ENCODE data around the gene DACT2. TPM values are rescaled to one million over a fixed set of nuclear protein-coding genes. Genes with fewer than 3 reads are reported as not detected.
A peak's percentile ranks its signal among the peaks of the same experiment; 100 is the strongest.

DACT2 gene
- total and polyA plus RNA-seq, 9 of the 15 experiments (the other 6 are each of a cell fraction or from before 2014, with no cell fraction given), result not detected

DNA sequence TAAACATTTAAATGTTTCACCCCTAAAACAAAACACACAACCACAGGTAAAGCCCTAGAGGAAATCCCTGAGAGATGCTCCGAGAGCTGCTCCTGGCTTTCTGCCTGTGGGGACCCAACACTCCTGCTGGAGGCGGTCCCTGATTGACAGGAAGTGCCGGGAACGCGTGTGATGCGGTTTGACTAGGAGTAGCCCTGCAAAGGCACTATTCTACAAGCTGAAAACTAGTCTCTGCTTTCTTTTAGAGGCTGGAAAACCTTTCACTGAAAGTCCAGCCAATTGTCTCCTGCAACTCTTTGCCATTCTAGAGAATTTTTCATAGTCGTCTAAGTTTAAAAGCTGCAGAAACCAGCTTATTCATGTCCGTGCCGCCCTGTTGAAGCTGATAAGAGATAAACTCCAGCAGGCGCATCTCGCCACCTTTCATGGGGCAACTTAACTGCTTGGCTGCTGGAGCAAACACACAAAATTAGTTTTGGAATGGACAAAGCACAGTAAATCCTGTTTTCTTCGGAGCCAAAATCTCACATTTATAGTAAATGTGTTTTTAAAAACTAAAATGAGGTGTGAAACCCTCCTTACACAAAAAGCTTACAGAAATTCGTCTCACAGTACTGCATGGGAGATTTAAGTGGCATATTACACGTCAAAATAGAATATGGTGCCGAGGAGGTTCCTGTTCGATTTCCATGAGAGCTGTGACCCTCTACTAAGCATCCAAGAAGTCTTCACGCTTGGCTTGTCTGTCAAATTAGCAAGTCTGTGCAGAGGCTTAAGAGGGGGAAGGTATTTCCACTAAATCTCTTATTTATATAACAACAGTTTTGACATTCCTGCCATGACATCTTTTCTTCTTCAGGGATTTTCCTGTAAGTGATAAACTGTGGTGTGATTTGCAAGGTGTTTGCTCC, 46.9 kb downstream of the DACT2 start:
- CTCF ChIA-PET (ENCODE audit: low intra/inter-chr PET ratio), result no interaction called here
- Histone ChIP-seq H3K4me1 (replicated peaks in 1 of 2; ENCODE audit: control insufficient read depth in 2 of 2, insufficient read depth in 2 of 2, low read length in 2 of 2) (peaks cover 0 to 24% of the 10 kb centered on the region in 2 experiments; a peak in 4 of 5 replicates), H3K9me1 (ENCODE audit: control insufficient read depth, insufficient read depth, low read length) (no peaks in the 10 kb centered on the region), H3K36me3 (ENCODE audit: control insufficient read depth, insufficient read depth, low read length) (no peaks in the 10 kb centered on the region), H3K4me2 (ENCODE audit: insufficient read depth, low read length) (peak overlapping the region; percentile 47; the same call in 1 of the 2 replicates), H3K9ac (ENCODE audit: insufficient read depth in 1 of 2, low read depth in 2 of 2, low read length in 2 of 2) (no peak overlapping the region), H3K27me3 (ENCODE audit: control insufficient read depth in 2 of 2, insufficient read depth in 2 of 2, low read length in 2 of 2) (peaks cover 32 to 72% of the 10 kb centered on the region in 2 experiments), H3K4me3 (no peak overlapping the region), H2AFZ (ENCODE audit: low read depth, low read length) (peak overlapping the region; percentile 58), H3K27ac (ENCODE audit: extremely low read depth, low read depth, low read length) (no peak overlapping the region), H4K20me1 (replicated peaks; ENCODE audit: control insufficient read depth, insufficient read depth, low read length) (no peaks in the 10 kb centered on the region), H3K79me2 (ENCODE audit: control insufficient read depth, insufficient read depth, low read length) (no peaks in the 10 kb centered on the region), H3K9me3 (replicated peaks; ENCODE audit: control insufficient read depth, insufficient read depth, low read depth, low read length) (no peaks in the 10 kb centered on the region)
- FAIRE-seq, result peak; percentile 29
- DNase-seq (ENCODE audit: extremely low read depth in 1 of 4, low spot score in 3 of 4), result peak in 2 of 4 experiments; percentile 33 to 41
- intact Hi-C loops (cut with micrococcal nuclease) (no loop called here), in situ Hi-C loops (cut with MboI) (no loop called here)
- POLR2A ChIA-PET, result interaction anchor here (0.9 to 1.1 kb wide), 3 partner anchors 19 to 29 kb away, joined by 3 to 4 read pairs (median 3); no protein-coding TSS in a partner anchor
- WGBS (ENCODE audit: insufficient coverage, low coverage, missing lambda C conversion rate), result under 1% methylated on average over 17 of the region's 17 CpGs
- peak; percentile 65 for ATAC-seq
- no TSS peak for BruUV-seq (replicated peaks)
- no peak for TF ChIP-seq HLTF (IDR thresholded peaks at IDR 0.05)
- TF ChIP-seq RUNX1 (IDR thresholded peaks at IDR 0.05; ENCODE audit: low read depth), result no peak
- TF ChIP-seq SMAD2 (IDR thresholded peaks at IDR 0.05; ENCODE audit: low read depth, low read length), result no peak
- no peak for TF ChIP-seq NCOR1 (IDR thresholded peaks at IDR 0.05)
- no peak for TF ChIP-seq POLR3A (IDR thresholded peaks at IDR 0.05; ENCODE audit: borderline replicate concordance, extremely low read depth, insufficient read depth, insufficient read length)
- no peak for TF ChIP-seq HNRNPK (IDR thresholded peaks at IDR 0.05; ENCODE audit: low read depth, low read length, poor library complexity, severe bottlenecking)
- TF ChIP-seq ZNF3 (CRISPR knock-in tag; IDR thresholded peaks at IDR 0.05), result no peak
- TF ChIP-seq ZNF76 (CRISPR knock-in tag; IDR thresholded peaks at IDR 0.05; ENCODE audit: borderline replicate concordance), result no peak
- peak; percentile 33 for TF ChIP-seq MEIS2 (IDR thresholded peaks at IDR 0.05; ENCODE audit: partially characterized antibody)
- TF ChIP-seq, protein P1, sequence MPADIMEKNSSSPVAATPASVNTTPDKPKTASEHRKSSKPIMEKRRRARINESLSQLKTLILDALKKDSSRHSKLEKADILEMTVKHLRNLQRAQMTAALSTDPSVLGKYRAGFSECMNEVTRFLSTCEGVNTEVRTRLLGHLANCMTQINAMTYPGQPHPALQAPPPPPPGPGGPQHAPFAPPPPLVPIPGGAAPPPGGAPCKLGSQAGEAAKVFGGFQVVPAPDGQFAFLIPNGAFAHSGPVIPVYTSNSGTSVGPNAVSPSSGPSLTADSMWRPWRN (IDR thresholded peaks at IDR 0.05; ENCODE audit: low read depth), result no peak
- TF ChIP-seq ZEB2 (IDR thresholded peaks at IDR 0.05), result no peak
- no peak for TF ChIP-seq CTBP1 (IDR thresholded peaks at IDR 0.05; ENCODE audit: borderline replicate concordance)
- no peak for TF ChIP-seq ZNF224 (CRISPR knock-in tag; IDR thresholded peaks at IDR 0.05)
- TF ChIP-seq, protein P2, sequence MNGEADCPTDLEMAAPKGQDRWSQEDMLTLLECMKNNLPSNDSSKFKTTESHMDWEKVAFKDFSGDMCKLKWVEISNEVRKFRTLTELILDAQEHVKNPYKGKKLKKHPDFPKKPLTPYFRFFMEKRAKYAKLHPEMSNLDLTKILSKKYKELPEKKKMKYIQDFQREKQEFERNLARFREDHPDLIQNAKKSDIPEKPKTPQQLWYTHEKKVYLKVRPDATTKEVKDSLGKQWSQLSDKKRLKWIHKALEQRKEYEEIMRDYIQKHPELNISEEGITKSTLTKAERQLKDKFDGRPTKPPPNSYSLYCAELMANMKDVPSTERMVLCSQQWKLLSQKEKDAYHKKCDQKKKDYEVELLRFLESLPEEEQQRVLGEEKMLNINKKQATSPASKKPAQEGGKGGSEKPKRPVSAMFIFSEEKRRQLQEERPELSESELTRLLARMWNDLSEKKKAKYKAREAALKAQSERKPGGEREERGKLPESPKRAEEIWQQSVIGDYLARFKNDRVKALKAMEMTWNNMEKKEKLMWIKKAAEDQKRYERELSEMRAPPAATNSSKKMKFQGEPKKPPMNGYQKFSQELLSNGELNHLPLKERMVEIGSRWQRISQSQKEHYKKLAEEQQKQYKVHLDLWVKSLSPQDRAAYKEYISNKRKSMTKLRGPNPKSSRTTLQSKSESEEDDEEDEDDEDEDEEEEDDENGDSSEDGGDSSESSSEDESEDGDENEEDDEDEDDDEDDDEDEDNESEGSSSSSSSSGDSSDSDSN (IDR thresholded peaks at IDR 0.05; ENCODE audit: borderline replicate concordance in 1 of 2, low read depth in 2 of 2, low read length in 2 of 2), result no peak
- no peak for TF ChIP-seq EHMT2 (IDR thresholded peaks at IDR 0.05)
- TF ChIP-seq POLR2A (conservative IDR thresholded peaks at IDR 0.05), result no peak
- no peak for TF ChIP-seq POLR2AphosphoS5 (IDR thresholded peaks at IDR 0.05; ENCODE audit: control insufficient read depth, insufficient read depth, low read depth, low read length)
- TF ChIP-seq ZBTB7A (IDR thresholded peaks at IDR 0.05; ENCODE audit: borderline replicate concordance, control insufficient read depth, low read depth, low read length), result no peak
- TF ChIP-seq, protein P3, sequence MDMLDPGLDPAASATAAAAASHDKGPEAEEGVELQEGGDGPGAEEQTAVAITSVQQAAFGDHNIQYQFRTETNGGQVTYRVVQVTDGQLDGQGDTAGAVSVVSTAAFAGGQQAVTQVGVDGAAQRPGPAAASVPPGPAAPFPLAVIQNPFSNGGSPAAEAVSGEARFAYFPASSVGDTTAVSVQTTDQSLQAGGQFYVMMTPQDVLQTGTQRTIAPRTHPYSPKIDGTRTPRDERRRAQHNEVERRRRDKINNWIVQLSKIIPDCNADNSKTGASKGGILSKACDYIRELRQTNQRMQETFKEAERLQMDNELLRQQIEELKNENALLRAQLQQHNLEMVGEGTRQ (CRISPR knock-in tag; IDR thresholded peaks at IDR 0.05), result no peak
